ENCODE data around the gene KCNB1.

The KCNB1 gene

GRCh38 chr20:49427751-49428518 is 54.5 kb downstream of the KCNB1 start:
- Mint-ChIP-seq H3K9me3 (no peaks in the 10 kb centered on the region), H3K27me3 (ENCODE audit: low read depth) (peaks cover 29% of the 10 kb centered on the region), H3K36me3 (ENCODE audit: low read depth) (no peaks in the 10 kb centered on the region), H3K4me1 (ENCODE audit: low read depth) (no peaks in the 10 kb centered on the region), H3K4me3 (no peak overlapping the region), H3K27ac (no peak overlapping the region)
- DNase-seq (ENCODE audit: low spot score), result no peak

GRCh38 chr20:49426873-49427272 is 55.6 kb downstream of the KCNB1 start:
- H3K4me1 Mint-ChIP-seq (ENCODE audit: low read depth), result no peaks in the 10 kb centered on the region
- H3K27ac Mint-ChIP-seq, result no peak overlapping the region
- DNase-seq (ENCODE audit: low spot score), result no peak
- H3K9me3 Mint-ChIP-seq, result no peaks in the 10 kb centered on the region
- H3K36me3 Mint-ChIP-seq (ENCODE audit: low read depth), result no peaks in the 10 kb centered on the region
- H3K4me3 Mint-ChIP-seq, result no peak overlapping the region
- H3K27me3 Mint-ChIP-seq (ENCODE audit: low read depth), result peaks cover 32% of the 10 kb centered on the region

GRCh38 chr20:49426395-49426794 is 56.1 kb downstream of the KCNB1 start:
- Mint-ChIP-seq H3K9me3 (no peaks in the 10 kb centered on the region), H3K4me1 (ENCODE audit: low read depth) (no peaks in the 10 kb centered on the region), H3K36me3 (ENCODE audit: low read depth) (no peaks in the 10 kb centered on the region), H3K27me3 (ENCODE audit: low read depth) (peaks cover 32% of the 10 kb centered on the region), H3K27ac (no peak overlapping the region), H3K4me3 (no peak overlapping the region)
- DNase-seq (ENCODE audit: low spot score), result no peak

GRCh38 chr20:49424536-49424935 is 57.9 kb downstream of the KCNB1 start:
- Mint-ChIP-seq H3K4me3 (no peak overlapping the region), H3K27ac (no peak overlapping the region), H3K9me3 (no peaks in the 10 kb centered on the region), H3K36me3 (ENCODE audit: low read depth) (no peaks in the 10 kb centered on the region), H3K4me1 (ENCODE audit: low read depth) (no peaks in the 10 kb centered on the region), H3K27me3 (ENCODE audit: low read depth) (peaks cover 28% of the 10 kb centered on the region)
- DNase-seq (ENCODE audit: low spot score), result no peak

- Mint-ChIP-seq H3K27me3 (ENCODE audit: low read depth) (peaks cover 21% of the 10 kb centered on the region), H3K4me1 (ENCODE audit: low read depth) (no peaks in the 10 kb centered on the region), H3K27ac (no peak overlapping the region), H3K9me3 (no peaks in the 10 kb centered on the region), H3K4me3 (no peak overlapping the region), H3K36me3 (ENCODE audit: low read depth) (no peaks in the 10 kb centered on the region)
- DNase-seq (ENCODE audit: low spot score), result no peak
These were observed 60.3 kb downstream of the KCNB1 start for GRCh38 chr20:49422161-49422560.

GRCh38 chr20:49420811-49421295 is 61.6 kb downstream of the KCNB1 start:
- no peak for DNase-seq (ENCODE audit: low spot score)
- Mint-ChIP-seq H3K4me1 (ENCODE audit: low read depth) (no peaks in the 10 kb centered on the region), H3K36me3 (ENCODE audit: low read depth) (no peaks in the 10 kb centered on the region), H3K4me3 (no peak overlapping the region), H3K9me3 (no peaks in the 10 kb centered on the region), H3K27me3 (ENCODE audit: low read depth) (peaks cover 20% of the 10 kb centered on the region), H3K27ac (no peak overlapping the region)

- no peak for DNase-seq (ENCODE audit: low spot score)
- Mint-ChIP-seq H3K4me1 (ENCODE audit: low read depth) (no peaks in the 10 kb centered on the region), H3K9me3 (no peaks in the 10 kb centered on the region), H3K4me3 (no peak overlapping the region), H3K27ac (no peak overlapping the region), H3K27me3 (ENCODE audit: low read depth) (peaks cover 18% of the 10 kb centered on the region), H3K36me3 (ENCODE audit: low read depth) (no peaks in the 10 kb centered on the region)
These were observed 62.2 kb downstream of the KCNB1 start for GRCh38 chr20:49420292-49420691.

GRCh38 chr20:49419785-49420184 is 62.7 kb downstream of the KCNB1 start:
- Mint-ChIP-seq H3K9me3 (no peaks in the 10 kb centered on the region), H3K4me1 (ENCODE audit: low read depth) (no peaks in the 10 kb centered on the region), H3K27ac (no peak overlapping the region), H3K4me3 (no peak overlapping the region), H3K36me3 (ENCODE audit: low read depth) (no peaks in the 10 kb centered on the region), H3K27me3 (ENCODE audit: low read depth) (peaks cover 15% of the 10 kb centered on the region)
- no peak for DNase-seq (ENCODE audit: low spot score)

GRCh38 chr20:49418809-49419208 is 63.7 kb downstream of the KCNB1 start:
- Mint-ChIP-seq H3K27ac (no peak overlapping the region), H3K36me3 (ENCODE audit: low read depth) (no peaks in the 10 kb centered on the region), H3K4me1 (ENCODE audit: low read depth) (no peaks in the 10 kb centered on the region), H3K9me3 (no peaks in the 10 kb centered on the region), H3K4me3 (no peak overlapping the region), H3K27me3 (ENCODE audit: low read depth) (peaks cover 16% of the 10 kb centered on the region)
- DNase-seq (ENCODE audit: low spot score), result no peak

- H3K27ac Mint-ChIP-seq, result no peak overlapping the region
- H3K4me1 Mint-ChIP-seq (ENCODE audit: low read depth), result no peaks in the 10 kb centered on the region
- H3K4me3 Mint-ChIP-seq, result no peak overlapping the region
- no peaks in the 10 kb centered on the region for H3K36me3 Mint-ChIP-seq (ENCODE audit: low read depth)
- DNase-seq (ENCODE audit: low spot score), result no peak
- no peaks in the 10 kb centered on the region for H3K9me3 Mint-ChIP-seq
- peaks cover 21% of the 10 kb centered on the region for H3K27me3 Mint-ChIP-seq (ENCODE audit: low read depth)
These were observed 64.5 kb downstream of the KCNB1 start for GRCh38 chr20:49417843-49418555.

- Mint-ChIP-seq H3K4me1 (ENCODE audit: low read depth) (no peaks in the 10 kb centered on the region), H3K27me3 (ENCODE audit: low read depth) (peaks cover 28% of the 10 kb centered on the region), H3K9me3 (no peaks in the 10 kb centered on the region), H3K4me3 (no peak overlapping the region), H3K36me3 (ENCODE audit: low read depth) (no peaks in the 10 kb centered on the region), H3K27ac (no peak overlapping the region)
- no peak for DNase-seq (ENCODE audit: low spot score)
These were observed 66.8 kb downstream of the KCNB1 start for GRCh38 chr20:49415668-49416044.

- Mint-ChIP-seq H3K4me3 (no peak overlapping the region), H3K27ac (no peak overlapping the region), H3K27me3 (ENCODE audit: low read depth) (peaks cover 28% of the 10 kb centered on the region), H3K36me3 (ENCODE audit: low read depth) (no peaks in the 10 kb centered on the region), H3K9me3 (no peaks in the 10 kb centered on the region), H3K4me1 (ENCODE audit: low read depth) (no peaks in the 10 kb centered on the region)
- DNase-seq (ENCODE audit: low spot score), result no peak
These were observed 67.3 kb downstream of the KCNB1 start for GRCh38 chr20:49415005-49415667.

GRCh38 chr20:49413677-49414076 is 68.8 kb downstream of the KCNB1 start:
- Mint-ChIP-seq H3K27me3 (ENCODE audit: low read depth) (peaks cover 23% of the 10 kb centered on the region), H3K36me3 (ENCODE audit: low read depth) (no peaks in the 10 kb centered on the region)

GRCh38 chr20:49412953-49413352 is 69.5 kb downstream of the KCNB1 start:
- peaks cover 23% of the 10 kb centered on the region for H3K27me3 Mint-ChIP-seq (ENCODE audit: low read depth)
- no peak overlapping the region for H3K27ac Mint-ChIP-seq
- DNase-seq (ENCODE audit: low spot score), result no peak
- no peaks in the 10 kb centered on the region for H3K9me3 Mint-ChIP-seq
- no peaks in the 10 kb centered on the region for H3K36me3 Mint-ChIP-seq (ENCODE audit: low read depth)
- no peak overlapping the region for H3K4me3 Mint-ChIP-seq
- no peaks in the 10 kb centered on the region for H3K4me1 Mint-ChIP-seq (ENCODE audit: low read depth)

More at GRCh38 chr20:49413677-49414076, 68.8 kb downstream of the KCNB1 start:
- H3K9me3 Mint-ChIP-seq, result no peaks in the 10 kb centered on the region
- H3K4me3 Mint-ChIP-seq, result no peak overlapping the region
- no peak for DNase-seq (ENCODE audit: low spot score)
- H3K27ac Mint-ChIP-seq, result no peak overlapping the region
- H3K4me1 Mint-ChIP-seq (ENCODE audit: low read depth), result no peaks in the 10 kb centered on the region

Data from T-helper 2 cell treated with Interferon-gamma antibody and Interleukin-4, amounts not matched to agents 5 μg/mL and 100 μg/mL, for 36 hours (primary cell).